HepG2 (cell line): ENCODE measurements around the gene PSMB11. TPM values are rescaled to one million over a fixed set of nuclear protein-coding genes. Genes with fewer than 3 reads are reported as not detected.

Source experiments
- ATAC-seq: fragments of 200-7000 bp; cut with Tn5 transposase; 3 replicates; pipeline ENCODE4 v1.9.1; 2020; ENCODE audit warnings: mild to moderate bottlenecking, moderate library complexity
- BruUV-seq: library from RNA; stranded (reverse); fragments of 400-500 nt; replicated peaks from 2 replicates; lab custom pipeline; 2021; lab: Mats Ljungman, UMichigan
- CTCF ChIA-PET: fragments of 300-600 bp; formaldehyde crosslinking; extraction: SDS; loops from one replicate; lab custom pipeline; 2021; ENCODE audit warnings: low total read pairs, inconsistent platforms, low intra/inter-chr PET ratio; lab: Yijun Ruan, JAX
- POLR2A ChIA-PET: fragments of 350-600 bp; sonication (Branson Sonifier 250); formaldehyde crosslinking; loops from one replicate; lab custom pipeline; 2020; ENCODE audit warnings: antibody characterized with exemption, inconsistent platforms; lab: Yijun Ruan, JAX
- DNase-seq: peaks from one replicate; pipeline ENCODE4 v3.0.0-alpha.2; 2015; ENCODE audit warnings: low spot score
- FAIRE-seq: peaks from 3 replicates; lab custom pipeline; 2011; peaks lifted over from hg19 to GRCh38; lab: Jason Lieb, UNC
- H2AFZ ChIP-seq: one replicate; pipeline ENCODE4 v1.6.1; 2011; ENCODE audit warnings: low read length, inconsistent platforms
- H3K27ac ChIP-seq: fragments of 300-600 bp; 3 replicates; pipeline ENCODE4 v1.8.0; 2011; ENCODE audit warnings: mixed run types, mild to moderate bottlenecking, mixed read lengths, low read length, inconsistent platforms; ENCODE audit not compliant: insufficient read depth; ENCODE audit errors: extremely low read length
- H3K27me3 ChIP-seq, 2 experiments: fragments of 200-600 bp in 1 of 2; 2 replicates in 1 of 2; 3 replicates in 1 of 2; pipeline versions ENCODE4 v1.6.0 to v1.8.0; 2011; ENCODE audit warnings: low read length in 2 of 2, mild to moderate bottlenecking in 2 of 2, moderate library complexity in 2 of 2, inconsistent platforms in 1 of 2; ENCODE audit not compliant: insufficient read depth in 2 of 2, control insufficient read depth in 1 of 2
- H3K36me3 ChIP-seq, 2 experiments: fragments of 200-600 bp in 1 of 2; replicated peaks in 1 of 2; 2 replicates in 1 of 2; 3 replicates in 1 of 2; pipeline versions ENCODE4 v1.5.1 to v1.8.0; 2011; ENCODE audit warnings: low read length in 2 of 2, inconsistent platforms in 1 of 2; ENCODE audit not compliant: insufficient read depth in 2 of 2, control insufficient read depth in 1 of 2
- H3K4me1 ChIP-seq: 2 replicates; pipeline ENCODE4 v1.5.1; 2012; ENCODE audit warnings: low read length, inconsistent platforms; ENCODE audit not compliant: insufficient read depth
- H3K4me2 ChIP-seq: 2 replicates; pipeline ENCODE4 v1.6.0; 2011; ENCODE audit warnings: low read depth, low read length, inconsistent platforms
- H3K4me3 ChIP-seq, 3 experiments: fragments of 200-600 bp in 1 of 3; sonication (generic), shearing (Covaris generic) in 1 of 3; replicated peaks in 1 of 3; 2 replicates each; pipeline ENCODE4 v1.5.1; 2011 to 2016; ENCODE audit warnings: low read length in 3 of 3, inconsistent platforms in 2 of 3, low read depth in 2 of 3, mild to moderate bottlenecking in 2 of 3, control low read depth in 1 of 3, mixed read lengths in 1 of 3; ENCODE audit not compliant: insufficient read depth in 1 of 3
- H3K79me2 ChIP-seq: one replicate; pipeline ENCODE4 v1.6.1; 2011; ENCODE audit warnings: low read length, inconsistent platforms; ENCODE audit not compliant: insufficient read depth
- H3K9ac ChIP-seq: 2 replicates; pipeline ENCODE4 v1.6.0; 2011; ENCODE audit warnings: mild to moderate bottlenecking, low read depth, low read length, inconsistent platforms; ENCODE audit not compliant: insufficient read depth
- H3K9me3 ChIP-seq: 2 replicates; pipeline ENCODE4 v1.5.1; 2012; ENCODE audit warnings: mild to moderate bottlenecking, low read length
- H4K20me1 ChIP-seq: 2 replicates; pipeline ENCODE4 v1.6.0; 2011; ENCODE audit warnings: inconsistent platforms, mild to moderate bottlenecking, low read length, moderate library complexity; ENCODE audit not compliant: insufficient read depth
- GPN1 ChIP-seq: sonication (generic); formaldehyde crosslinking; IDR thresholded peaks from 2 replicates; pipeline ENCODE4 v1.5.1; 2020; ENCODE audit warnings: missing genetic modification reagents, borderline replicate concordance
- MED13 ChIP-seq: sonication (generic); formaldehyde crosslinking; IDR thresholded peaks from 2 replicates; pipeline ENCODE4 v1.5.0; 2020; ENCODE audit warnings: missing genetic modification reagents
- NFRKB ChIP-seq: fragments of 450-650 bp; IDR thresholded peaks from 2 replicates; pipeline ENCODE4 v1.6.1; 2017
- PBX3 ChIP-seq: sonication (generic); formaldehyde crosslinking; IDR thresholded peaks from 2 replicates; pipeline ENCODE4 v1.8.1; 2023; ENCODE audit warnings: missing genetic modification reagents, inconsistent platforms, borderline replicate concordance
- RBFOX2 ChIP-seq: fragments of 200-400 bp; formaldehyde crosslinking; IDR thresholded peaks from 2 replicates; pipeline ENCODE4 v1.6.1; 2017; ENCODE audit warnings: low read depth, mild to moderate bottlenecking, low read length
- ZNF747 ChIP-seq: sonication (generic); formaldehyde crosslinking; IDR thresholded peaks from 2 replicates; pipeline ENCODE4 v1.8.1; 2023; ENCODE audit warnings: missing genetic modification reagents, mild to moderate bottlenecking, borderline replicate concordance
- WGBS: methylation state at CpG from one replicate; pipeline ENCODE4 v1.1.6; 2017; ENCODE audit warnings: low lambda C conversion rate; 5-methylcytosine and 5-hydroxymethylcytosine counted together
- in situ Hi-C: cut with HindIII; loops from 2 replicates; pipeline ENCODE4 v1.10.0; 2017; ENCODE audit warnings: low pct_unique_long_range_greater_than_20kb; ENCODE audit not compliant: extremely low pct_ligation_motif_present
- intact Hi-C: fragments of 100-400 bp; cut with micrococcal nuclease; formaldehyde crosslinking; loops from one replicate; pipeline ENCODE4 v1.10.0; 2022; ENCODE audit not compliant: unreplicated experiment
- polyA plus RNA-seq, 8 experiments: library from polyadenylated mRNA; depleted of rRNA in 3 of 8; stranded (reverse) in 7 of 8; unstranded in 1 of 8; fragments of >200 nt; fragmentation: Illumina TruSeq in 4 of 8; extraction: Trizol in 4 of 8; gene quantifications; 2 replicates each; pipeline versions ENCODE4 v1.2.1 to v1.2.3, GENCODE V29; 2011 to 2016; ENCODE audit warnings: low read depth in 4 of 8, missing spikeins in 1 of 8, mixed read lengths in 1 of 8; ENCODE audit not compliant: insufficient read depth in 1 of 8
- total RNA-seq, 5 experiments: library from RNA; depleted of rRNA; stranded (reverse); fragments of >200 nt; fragmentation: Illumina TruSeq; extraction: Trizol; gene quantifications; 2 replicates each; pipeline ENCODE4 v1.2.3, GENCODE V29; 2016; ENCODE audit warnings: low read depth in 1 of 5

PSMB11 gene
- total and polyA plus RNA-seq, 2 of the 13 experiments (the other 11 are each of a cell fraction or from before 2014, with no cell fraction given), result not detected

- TF ChIP-seq PBX3 (CRISPR knock-in tag), result no peak
- TF ChIP-seq MED13 (CRISPR knock-in tag), result no peak
- TF ChIP-seq GPN1, result no peak
- TF ChIP-seq NFRKB, result no peak
These were observed 43.4 kb downstream of the PSMB11 start (continued) for GRCh38 chr14:23085458-23085857.

DNA sequence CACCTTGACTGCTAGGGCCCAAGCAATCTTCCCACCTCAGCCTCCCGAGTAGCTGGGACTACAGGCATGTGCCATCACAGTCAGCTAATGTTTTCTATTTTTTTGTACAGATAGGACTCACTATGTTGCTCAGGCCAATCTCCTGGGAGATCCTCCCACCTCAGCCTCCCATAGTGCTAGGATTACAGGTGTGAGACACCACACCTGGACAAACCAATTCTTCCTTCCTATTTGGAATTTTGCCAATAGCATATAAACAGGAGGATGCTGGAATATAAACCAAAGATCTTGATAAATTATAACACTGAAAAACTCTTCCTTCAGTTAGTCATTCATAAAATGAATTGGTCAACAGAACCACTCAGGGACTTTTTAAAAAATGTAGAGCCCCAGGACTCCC, 44.6 kb downstream of the PSMB11 start:
- DNase-seq (no peak), ATAC-seq (no peak)
- CTCF ChIA-PET, result interaction anchor here (1.5 kb wide), 1 partner anchor 17 kb away, joined by 3 read pairs; no protein-coding TSS in a partner anchor

More for the DNA sequence above, 44.6 kb downstream of the PSMB11 start:
- POLR2A ChIA-PET, result interaction anchor here (5.2 kb wide), 1 partner anchor 8 kb away, joined by 51 read pairs; the partner anchor contains the start of genes ACIN1 and C14orf119
- TF ChIP-seq RBFOX2 (0 out of 2 replicates have a peak, but pooled peaks have one; percentile 4), ZNF747 (CRISPR knock-in tag) (no peak)
- Histone ChIP-seq H3K79me2 (peaks cover 18% of the 10 kb centered on the region), H3K9ac (no peak overlapping the region), H3K9me3 (no peaks in the 10 kb centered on the region), H3K27me3 (no peaks in the 10 kb centered on the region), H3K27ac (no peak overlapping the region), H2AFZ (no peak overlapping the region), H3K36me3 (peaks cover 52 to 96% of the 10 kb centered on the region in 2 experiments), H3K4me3 (no peak overlapping the region), H3K4me2 (no peak overlapping the region), H4K20me1 (peaks cover 5% of the 10 kb centered on the region; the same call in 1 of the 2 replicates), H3K4me1 (no peaks in the 10 kb centered on the region)
- BruUV-seq, result no TSS peak
- no peak for FAIRE-seq
- 100% methylated on average over 1 of the region's 1 CpG for WGBS
- intact Hi-C loops (no loop called here), in situ Hi-C loops (no loop called here)
